HG03469 (cell line): ENCODE results near the gene TMEM234.

ENCODE experiments used
- ATAC-seq: cut with Tn5 transposase; IDR thresholded peaks from one replicate; pipeline ENCODE4 v1.9.1; 2021; ENCODE audit warnings: mild to moderate bottlenecking, moderate library complexity, moderate number of reproducible peaks; ENCODE audit not compliant: unreplicated experiment

TMEM234 gene

GRCh38 chr1:32180186-32181060, 41.7 kb downstream of the TMEM234 start:
- ATAC-seq: no peak

DNA sequence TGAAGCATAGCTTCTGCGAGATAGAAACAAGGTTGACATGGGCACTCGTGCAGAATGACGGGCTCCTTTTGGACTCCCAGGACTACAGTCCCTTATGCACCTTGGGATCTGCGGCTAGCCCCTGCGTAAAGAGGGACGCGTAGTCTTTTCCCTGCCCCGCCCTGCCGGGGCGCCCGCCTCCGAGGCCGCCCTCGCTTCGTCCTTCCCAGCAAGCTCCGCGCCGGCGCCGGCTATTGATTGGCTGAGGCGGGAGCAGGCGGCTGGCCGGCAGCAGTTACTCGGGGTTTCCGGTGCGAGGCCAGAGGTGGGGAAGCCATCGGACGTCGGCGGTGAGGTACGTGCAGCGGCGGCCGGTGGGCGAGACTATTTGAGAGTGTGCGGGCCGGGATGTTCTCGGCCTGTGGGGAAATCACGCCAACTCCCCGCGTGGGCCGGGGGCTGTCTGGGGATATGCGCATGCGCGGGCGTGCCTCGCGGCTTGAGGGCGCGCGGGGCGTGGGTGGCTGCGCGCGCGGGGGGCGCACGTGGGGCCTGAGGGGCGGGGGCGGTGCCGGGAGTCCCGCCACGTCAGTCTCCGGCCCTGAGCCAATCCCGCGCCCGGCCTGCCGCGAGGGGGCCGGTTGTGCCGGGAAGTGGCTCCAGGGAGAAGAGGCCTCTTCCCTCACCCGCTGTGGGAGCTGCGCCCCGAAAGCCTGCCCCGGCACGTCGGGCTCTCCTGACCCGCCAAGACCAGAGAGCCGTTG, 42.5 kb downstream of the TMEM234 start, which contains the start of gene TXLNA:
TSS of gene TXLNA (plus strand) at position 233 of the 743 bp plus-strand sequence. CDS start 671 bp downstream, outside the sequence.
- no peak for ATAC-seq

- ATAC-seq: no peak
Observed at GRCh38 chr1:32179193-32179442, 43.0 kb downstream of the TMEM234 start.

DNA sequence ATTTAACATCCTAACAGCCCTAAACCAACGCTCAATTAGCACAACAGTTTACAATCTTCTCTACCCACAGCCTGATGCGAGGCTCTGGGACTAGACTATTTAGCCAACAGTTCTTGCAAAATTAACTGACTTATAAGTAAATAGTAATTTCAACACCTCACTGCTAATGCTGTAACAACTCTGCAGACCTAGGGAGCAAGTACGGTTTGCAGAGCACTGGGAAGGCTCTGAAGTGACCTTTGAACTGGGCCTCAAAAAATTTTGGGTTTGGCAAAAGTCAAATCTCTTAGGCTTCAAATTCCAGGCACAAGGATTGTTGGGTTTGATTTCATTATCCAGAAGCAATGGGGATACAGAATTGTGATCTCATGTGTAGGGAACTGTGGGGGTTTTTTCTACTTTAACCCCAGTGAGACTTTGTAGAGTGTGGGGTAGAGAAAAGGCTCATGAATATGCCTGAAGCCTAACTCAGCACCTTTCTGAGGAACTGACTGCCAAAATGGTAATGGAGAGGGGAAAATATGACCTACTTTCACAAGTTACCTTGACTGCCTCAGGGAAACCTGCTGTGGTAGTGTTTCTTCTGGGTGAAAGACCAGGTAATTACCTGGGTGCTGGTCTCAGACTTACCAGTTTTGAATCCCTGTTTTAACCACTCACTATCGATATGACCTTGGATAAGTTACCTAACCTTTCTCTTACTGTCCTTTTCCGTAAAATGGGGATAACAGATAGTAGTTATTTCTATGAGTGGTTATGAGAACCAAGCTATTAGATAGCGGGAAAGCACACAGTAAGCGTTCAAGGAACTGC, 43.6 kb downstream of the TMEM234 start:
- ATAC-seq: no peak

- no peak for ATAC-seq
Observed at GRCh38 chr1:32172621-32173245, 49.4 kb downstream of the TMEM234 start.

DNA sequence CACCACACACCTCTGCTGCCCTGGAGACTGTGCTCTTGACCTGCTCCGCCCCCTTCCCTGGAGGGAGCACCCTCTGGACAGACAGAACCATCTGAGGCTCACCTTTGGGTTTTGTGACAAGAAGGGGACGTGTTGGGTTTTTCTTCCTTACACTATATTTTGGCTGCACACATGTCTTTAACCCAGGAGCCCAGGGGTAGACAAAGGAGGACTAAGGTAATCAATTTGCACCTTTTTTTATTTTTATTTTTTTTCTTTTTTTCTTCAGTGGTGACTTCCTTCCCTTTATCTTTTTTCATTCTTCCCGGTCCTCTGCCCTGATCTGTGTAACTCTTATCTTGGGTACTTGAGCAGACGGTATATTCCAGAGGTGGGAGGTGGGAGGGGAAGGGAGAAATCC, 51.2 kb downstream of the TMEM234 start:
- ATAC-seq: no peak
